ENCODE results near the gene SLC13A3. TPM values are rescaled to one million over a fixed set of nuclear protein-coding genes. Genes with fewer than 3 reads are reported as not detected.

The SLC13A3 gene
- polyA plus RNA-seq, 2 donors = 0.22 to 0.45 TPM

DNA sequence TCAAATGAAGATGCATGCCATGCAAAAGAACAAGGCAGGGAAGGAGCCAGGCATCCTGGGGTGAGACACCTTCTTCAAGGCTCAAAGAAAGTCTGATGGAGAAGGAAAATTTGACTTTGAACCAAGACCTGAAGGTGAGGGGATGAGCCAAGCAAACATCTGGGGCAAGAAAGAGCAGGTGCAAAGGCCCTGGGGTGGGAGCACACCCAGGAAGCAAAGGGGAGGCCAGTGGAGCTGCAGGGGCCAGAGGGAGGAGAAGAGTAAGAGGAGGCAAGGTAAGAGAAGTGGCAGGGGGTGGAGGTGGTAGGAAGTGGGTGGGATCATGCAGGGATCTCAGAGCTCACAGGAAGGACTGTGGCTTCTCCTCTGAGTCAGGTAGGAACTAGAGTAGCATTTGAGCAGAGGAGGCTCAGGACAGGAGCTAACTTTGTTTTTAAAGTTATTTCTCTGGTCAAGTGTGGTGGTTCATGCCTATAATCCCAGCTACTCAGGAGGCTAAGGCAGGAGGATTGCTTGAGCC is 49.6 kb downstream of the SLC13A3 start:
- no peaks in the 10 kb centered on the region for H3K4me1 ChIP-seq (ENCODE audit: control insufficient read depth in 2 of 2, insufficient read depth in 2 of 2, low read length in 1 of 2)
- H3K4me3 ChIP-seq (ENCODE audit: low read depth in 1 of 2, low read length in 2 of 2) = no peak overlapping the region
- H3K27me3 ChIP-seq (ENCODE audit: control insufficient read depth in 1 of 2, insufficient read depth in 2 of 2, low read length in 2 of 2) = no peaks in the 10 kb centered on the region
- H3K9me3 ChIP-seq (ENCODE audit: control insufficient read depth in 2 of 2, insufficient read depth in 1 of 2, low read depth in 1 of 2, low read length in 1 of 2) = no peaks in the 10 kb centered on the region
- H3K36me3 ChIP-seq (ENCODE audit: control insufficient read depth in 2 of 2, insufficient read depth in 2 of 2, low read length in 1 of 2) = no peaks in the 10 kb centered on the region
- no peak overlapping the region for H3K27ac ChIP-seq (ENCODE audit: low read depth in 2 of 2, low read length in 1 of 2)

DNA sequence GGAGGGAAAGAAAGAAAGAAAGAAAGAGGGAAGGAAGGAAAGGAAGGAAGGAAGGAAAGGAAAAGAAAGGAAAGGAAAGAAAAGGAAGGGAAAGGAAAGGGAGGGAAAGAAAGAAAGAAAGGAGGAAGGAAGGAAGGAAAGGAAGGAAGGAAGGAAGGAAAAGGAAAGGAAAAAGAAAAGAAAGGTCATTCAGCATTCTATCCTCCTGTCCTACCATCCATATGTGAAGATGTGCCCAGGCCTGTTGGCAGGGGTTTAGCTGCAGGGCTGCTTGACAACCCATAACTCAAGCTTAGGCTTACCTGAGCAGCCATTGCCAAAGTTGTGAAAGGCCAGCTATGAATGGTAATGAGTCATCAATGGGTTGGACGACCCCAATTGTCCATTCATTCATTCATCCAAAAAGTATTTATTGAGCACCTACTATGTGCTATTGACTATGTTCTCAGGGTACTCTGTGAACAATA is 50.9 kb downstream of the SLC13A3 start:
- Histone ChIP-seq H3K36me3 (ENCODE audit: control insufficient read depth in 2 of 2, insufficient read depth in 2 of 2, low read length in 1 of 2) (no peaks in the 10 kb centered on the region), H3K27me3 (ENCODE audit: control insufficient read depth in 1 of 2, insufficient read depth in 2 of 2, low read length in 2 of 2) (no peaks in the 10 kb centered on the region), H3K27ac (ENCODE audit: low read depth in 2 of 2, low read length in 1 of 2) (no peak overlapping the region), H3K4me1 (ENCODE audit: control insufficient read depth in 2 of 2, insufficient read depth in 2 of 2, low read length in 1 of 2) (no peaks in the 10 kb centered on the region), H3K9me3 (ENCODE audit: control insufficient read depth in 2 of 2, insufficient read depth in 1 of 2, low read depth in 1 of 2, low read length in 1 of 2) (no peaks in the 10 kb centered on the region), H3K4me3 (ENCODE audit: low read depth in 1 of 2, low read length in 2 of 2) (no peak overlapping the region)
- WGBS, 2 donors = 43 to 58% methylated on average over 1 of the region's 1 CpG

DNA sequence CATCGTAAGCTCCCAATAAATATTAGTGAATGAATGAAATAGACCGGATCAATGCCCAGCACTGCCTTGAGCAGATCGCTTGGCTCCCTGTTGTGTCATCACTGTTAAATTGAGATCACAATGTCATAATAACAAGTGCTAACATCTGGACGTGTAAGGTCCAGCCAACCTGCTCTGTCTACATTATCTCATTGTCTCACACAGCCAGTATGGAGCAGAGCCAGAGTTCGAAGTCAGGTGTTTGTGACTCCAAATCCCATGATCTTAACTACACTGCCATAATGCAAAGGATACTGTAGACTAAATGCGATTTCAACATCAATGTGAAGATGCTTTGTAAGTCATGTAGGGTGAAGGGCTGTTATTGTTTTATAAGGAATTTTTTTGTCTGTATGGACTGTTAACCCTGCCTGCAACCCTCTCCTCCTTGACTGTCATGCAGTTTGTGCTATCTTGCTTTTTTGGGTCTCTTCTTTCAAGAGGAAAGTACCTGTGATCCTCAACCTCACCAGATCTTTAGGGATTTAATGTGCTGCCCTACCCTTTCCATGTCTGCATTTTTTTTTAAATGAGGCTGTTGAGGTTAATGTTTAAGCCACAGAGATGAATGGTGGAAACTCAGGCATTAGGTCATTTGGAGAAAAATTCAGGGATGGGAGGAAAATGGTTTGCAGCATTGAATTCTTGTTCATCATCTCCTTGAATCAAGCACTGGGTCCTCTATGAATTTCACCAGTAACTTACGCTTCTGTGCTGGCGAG is 51.9 kb downstream of the SLC13A3 start:
- H3K27ac ChIP-seq (ENCODE audit: low read depth in 2 of 2, low read length in 1 of 2) = no peak overlapping the region
- no peaks in the 10 kb centered on the region for H3K9me3 ChIP-seq (ENCODE audit: control insufficient read depth in 2 of 2, insufficient read depth in 1 of 2, low read depth in 1 of 2, low read length in 1 of 2)
- H3K36me3 ChIP-seq (ENCODE audit: control insufficient read depth in 2 of 2, insufficient read depth in 2 of 2, low read length in 1 of 2) = no peaks in the 10 kb centered on the region
- H3K27me3 ChIP-seq (ENCODE audit: control insufficient read depth in 1 of 2, insufficient read depth in 2 of 2, low read length in 2 of 2) = no peaks in the 10 kb centered on the region
- H3K4me1 ChIP-seq (ENCODE audit: control insufficient read depth in 2 of 2, insufficient read depth in 2 of 2, low read length in 1 of 2) = no peaks in the 10 kb centered on the region
- no peak overlapping the region for H3K4me3 ChIP-seq (ENCODE audit: low read depth in 1 of 2, low read length in 2 of 2)
- WGBS, 2 donors = 85 to 86% methylated on average over 8 of the region's 8 CpGs

DNA sequence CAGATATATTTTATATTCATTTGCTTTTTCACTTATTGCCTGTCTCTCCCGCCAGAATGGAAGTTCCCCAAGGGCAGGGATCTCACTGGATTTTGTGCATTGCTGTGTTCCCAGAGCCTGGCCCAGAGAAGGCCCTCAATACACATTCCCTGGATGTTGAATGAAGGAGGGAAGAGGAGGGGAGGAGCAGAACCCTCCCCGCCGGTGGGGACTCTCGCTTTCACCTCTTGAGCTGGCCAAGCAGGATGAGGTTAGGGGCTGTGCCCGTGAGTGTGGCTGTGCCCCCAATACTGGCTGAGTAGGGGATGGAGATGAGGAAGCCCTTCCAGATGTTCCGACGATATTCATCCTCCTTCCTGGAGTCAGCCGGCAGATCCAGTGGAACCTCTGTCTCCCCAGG is 55.3 kb downstream of the SLC13A3 start:
- WGBS, 2 donors = 88% methylated on average over 8 of the region's 8 CpGs
- H3K36me3 ChIP-seq (ENCODE audit: control insufficient read depth in 2 of 2, insufficient read depth in 2 of 2, low read length in 1 of 2) = no peaks in the 10 kb centered on the region

DNA sequence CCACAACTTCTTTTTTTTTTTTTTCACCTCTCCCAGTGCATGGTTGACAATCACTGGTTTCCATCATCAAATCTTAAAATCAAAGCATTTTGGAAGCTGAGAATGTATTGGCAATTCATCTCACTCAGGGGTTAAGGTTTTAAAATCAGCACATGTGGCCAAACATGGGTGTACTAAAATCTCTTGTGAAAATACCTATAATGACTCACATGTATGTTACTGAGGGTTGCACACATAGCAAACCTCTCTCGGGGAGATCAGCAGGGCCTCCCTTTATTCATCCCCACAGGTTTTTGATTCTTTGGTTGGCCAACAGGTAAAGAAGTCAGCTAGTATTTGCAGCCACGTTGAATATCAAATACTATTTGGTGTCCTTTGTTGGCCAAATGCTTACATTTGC is 56.5 kb downstream of the SLC13A3 start:
- Histone ChIP-seq H3K4me3 (ENCODE audit: low read depth in 1 of 2, low read length in 2 of 2) (no peak overlapping the region), H3K27ac (ENCODE audit: low read depth in 2 of 2, low read length in 1 of 2) (no peak overlapping the region), H3K36me3 (ENCODE audit: control insufficient read depth in 2 of 2, insufficient read depth in 2 of 2, low read length in 1 of 2) (no peaks in the 10 kb centered on the region), H3K4me1 (ENCODE audit: control insufficient read depth in 2 of 2, insufficient read depth in 2 of 2, low read length in 1 of 2) (no peaks in the 10 kb centered on the region), H3K9me3 (ENCODE audit: control insufficient read depth in 2 of 2, insufficient read depth in 1 of 2, low read depth in 1 of 2, low read length in 1 of 2) (no peaks in the 10 kb centered on the region), H3K27me3 (ENCODE audit: control insufficient read depth in 1 of 2, insufficient read depth in 2 of 2, low read length in 2 of 2) (no peaks in the 10 kb centered on the region)
- 44 to 57% methylated on average over 2 of the region's 2 CpGs for WGBS, 2 donors

More for the DNA sequence above, 55.3 kb downstream of the SLC13A3 start:
- H3K27ac ChIP-seq (ENCODE audit: low read depth in 2 of 2, low read length in 1 of 2) = no peak overlapping the region
- no peaks in the 10 kb centered on the region for H3K27me3 ChIP-seq (ENCODE audit: control insufficient read depth in 1 of 2, insufficient read depth in 2 of 2, low read length in 2 of 2)
- H3K4me1 ChIP-seq (ENCODE audit: control insufficient read depth in 2 of 2, insufficient read depth in 2 of 2, low read length in 1 of 2) = no peaks in the 10 kb centered on the region
- no peak overlapping the region for H3K4me3 ChIP-seq (ENCODE audit: low read depth in 1 of 2, low read length in 2 of 2)
- no peaks in the 10 kb centered on the region for H3K9me3 ChIP-seq (ENCODE audit: control insufficient read depth in 2 of 2, insufficient read depth in 1 of 2, low read depth in 1 of 2, low read length in 1 of 2)

- Histone ChIP-seq H3K9me3 (ENCODE audit: control insufficient read depth in 2 of 2, insufficient read depth in 1 of 2, low read depth in 1 of 2, low read length in 1 of 2) (no peaks in the 10 kb centered on the region), H3K4me3 (ENCODE audit: low read depth in 1 of 2, low read length in 2 of 2) (no peak overlapping the region), H3K36me3 (ENCODE audit: control insufficient read depth in 2 of 2, insufficient read depth in 2 of 2, low read length in 1 of 2) (no peaks in the 10 kb centered on the region), H3K4me1 (ENCODE audit: control insufficient read depth in 2 of 2, insufficient read depth in 2 of 2, low read length in 1 of 2) (no peaks in the 10 kb centered on the region), H3K27ac (ENCODE audit: low read depth in 2 of 2, low read length in 1 of 2) (no peak overlapping the region), H3K27me3 (ENCODE audit: control insufficient read depth in 1 of 2, insufficient read depth in 2 of 2, low read length in 2 of 2) (no peaks in the 10 kb centered on the region)
- 93 to 99% methylated on average over 4 of the region's 4 CpGs for WGBS, 2 donors
These were observed 58.5 kb downstream of the SLC13A3 start for GRCh38 chr20:46592580-46593362.

DNA sequence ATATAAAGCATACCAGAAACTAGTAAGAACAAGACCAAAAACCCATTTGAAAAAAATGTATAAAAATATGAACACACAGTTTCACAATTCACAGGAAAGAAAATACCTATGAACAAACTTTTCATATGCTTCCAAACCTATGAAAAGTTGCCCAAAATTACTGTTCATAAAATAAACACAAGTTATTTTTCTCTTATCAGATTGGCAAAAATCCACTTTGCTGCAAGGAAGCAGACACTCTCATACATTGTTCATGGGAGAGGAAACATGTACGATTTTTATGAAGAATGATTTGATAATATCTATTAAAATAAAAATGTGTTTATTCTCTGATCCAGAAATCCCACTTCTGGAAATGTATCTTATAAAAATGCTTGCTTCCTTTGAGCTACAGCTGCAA is 60.8 kb downstream of the SLC13A3 start:
- H3K27me3 ChIP-seq (ENCODE audit: control insufficient read depth in 1 of 2, insufficient read depth in 2 of 2, low read length in 2 of 2) = no peaks in the 10 kb centered on the region
- no peaks in the 10 kb centered on the region for H3K36me3 ChIP-seq (ENCODE audit: control insufficient read depth in 2 of 2, insufficient read depth in 2 of 2, low read length in 1 of 2)
- no peaks in the 10 kb centered on the region for H3K9me3 ChIP-seq (ENCODE audit: control insufficient read depth in 2 of 2, insufficient read depth in 1 of 2, low read depth in 1 of 2, low read length in 1 of 2)
- WGBS, 2 donors = 39% methylated on average over 1 of the region's 1 CpG
- no peaks in the 10 kb centered on the region for H3K4me1 ChIP-seq (ENCODE audit: control insufficient read depth in 2 of 2, insufficient read depth in 2 of 2, low read length in 1 of 2)
- no peak overlapping the region for H3K27ac ChIP-seq (ENCODE audit: low read depth in 2 of 2, low read length in 1 of 2)
- H3K4me3 ChIP-seq (ENCODE audit: low read depth in 1 of 2, low read length in 2 of 2) = no peak overlapping the region

- Histone ChIP-seq H3K9me3 (ENCODE audit: control insufficient read depth in 2 of 2, insufficient read depth in 1 of 2, low read depth in 1 of 2, low read length in 1 of 2) (no peaks in the 10 kb centered on the region), H3K27ac (ENCODE audit: low read depth in 2 of 2, low read length in 1 of 2) (no peak overlapping the region), H3K27me3 (ENCODE audit: control insufficient read depth in 1 of 2, insufficient read depth in 2 of 2, low read length in 2 of 2) (no peaks in the 10 kb centered on the region), H3K4me1 (ENCODE audit: control insufficient read depth in 2 of 2, insufficient read depth in 2 of 2, low read length in 1 of 2) (no peaks in the 10 kb centered on the region), H3K36me3 (ENCODE audit: control insufficient read depth in 2 of 2, insufficient read depth in 2 of 2, low read length in 1 of 2) (no peaks in the 10 kb centered on the region), H3K4me3 (ENCODE audit: low read depth in 1 of 2, low read length in 2 of 2) (no peak overlapping the region)
- 76 to 78% methylated on average over 14 of the region's 14 CpGs for whole genome bisulfite sequencing, 2 donors
These were observed 62.4 kb downstream of the SLC13A3 start for GRCh38 chr20:46588532-46589511.

DNA sequence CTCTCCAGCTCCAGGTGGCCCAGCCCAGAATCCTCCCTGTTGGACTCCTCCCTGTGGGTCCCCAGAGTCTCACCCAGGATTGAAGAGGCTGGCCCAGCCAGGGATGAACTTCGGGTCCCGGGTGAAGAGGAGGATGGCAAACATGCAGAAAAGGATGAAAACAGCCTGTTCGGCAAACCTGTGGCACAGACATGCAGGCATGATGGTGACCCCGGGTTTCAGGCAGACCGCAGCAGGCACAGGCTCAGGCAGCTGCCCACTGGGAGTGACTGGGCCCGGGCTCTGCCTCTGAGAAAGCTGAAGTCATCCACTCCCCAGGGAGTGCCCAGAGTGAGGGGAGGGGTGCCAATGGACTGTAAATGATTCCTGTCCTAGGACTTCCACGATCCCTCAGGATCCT is 63.3 kb downstream of the SLC13A3 start:
- 73 to 84% methylated on average over 7 of the region's 7 CpGs for WGBS, 2 donors
- Histone ChIP-seq H3K4me1 (ENCODE audit: control insufficient read depth in 2 of 2, insufficient read depth in 2 of 2, low read length in 1 of 2) (no peaks in the 10 kb centered on the region), H3K36me3 (ENCODE audit: control insufficient read depth in 2 of 2, insufficient read depth in 2 of 2, low read length in 1 of 2) (no peaks in the 10 kb centered on the region), H3K27me3 (ENCODE audit: control insufficient read depth in 1 of 2, insufficient read depth in 2 of 2, low read length in 2 of 2) (no peaks in the 10 kb centered on the region), H3K9me3 (ENCODE audit: control insufficient read depth in 2 of 2, insufficient read depth in 1 of 2, low read depth in 1 of 2, low read length in 1 of 2) (no peaks in the 10 kb centered on the region), H3K27ac (ENCODE audit: low read depth in 2 of 2, low read length in 1 of 2) (no peak overlapping the region), H3K4me3 (ENCODE audit: low read depth in 1 of 2, low read length in 2 of 2) (no peak overlapping the region)
